ENCODE measurements around the gene MUC4. TPM values are rescaled to one million over a fixed set of nuclear protein-coding genes. Genes with fewer than 3 reads are reported as not detected.

Gene MUC4
- total RNA-seq, 1 experiment from 2014 or later = 0.36 TPM

GRCh38 chr3:195853036-195853435, 41.3 kb upstream of the MUC4 start:
- TF ChIP-seq CTCF (IDR thresholded peaks at IDR 0.05; ENCODE audit: insufficient read depth in 1 of 2, low read depth in 1 of 2, low read length in 1 of 2, severe bottlenecking in 1 of 2, unreplicated experiment in 1 of 2) = no peak
- no peaks in the 10 kb centered on the region for H3K27me3 Mint-ChIP-seq (ENCODE audit: insufficient read depth, unreplicated experiment)

GRCh38 chr3:195850857-195851543, 39.3 kb upstream of the MUC4 start:
- peak; percentile 88 for DNase-seq
- H3K36me3 ChIP-seq (ENCODE audit: control insufficient read depth, insufficient read depth, low read length) = no peaks in the 10 kb centered on the region
- H3K4me1 Mint-ChIP-seq (ENCODE audit: low read depth, unreplicated experiment) = no peaks in the 10 kb centered on the region
- no peak overlapping the region for H3K4me3 ChIP-seq (ENCODE audit: low read depth, low read length)
- no peaks in the 10 kb centered on the region for H3K36me3 Mint-ChIP-seq (ENCODE audit: insufficient read depth, unreplicated experiment)
- ChIA-PET POLR2A (no interaction called here), CTCF (interaction anchor here (0.5 to 2.3 kb wide), 6 partner anchors 9 to 931 kb away, joined by 3 to 10 read pairs (median 4); no protein-coding TSS in a partner anchor)
- no peaks in the 10 kb centered on the region for H3K27me3 ChIP-seq (replicated peaks; ENCODE audit: control insufficient read depth, insufficient read depth, low read length)
- no peaks in the 10 kb centered on the region for H3K9me3 ChIP-seq
- H3K9me3 Mint-ChIP-seq (ENCODE audit: unreplicated experiment) = no peaks in the 10 kb centered on the region
- H3K27ac Mint-ChIP-seq (ENCODE audit: unreplicated experiment) = no peak overlapping the region
- peak; percentile 99 to 100 for TF ChIP-seq CTCF (IDR thresholded peaks at IDR 0.05; ENCODE audit: insufficient read depth in 1 of 2, low read depth in 1 of 2, low read length in 1 of 2, severe bottlenecking in 1 of 2, unreplicated experiment in 1 of 2)
- no peaks in the 10 kb centered on the region for H3K27me3 Mint-ChIP-seq (ENCODE audit: insufficient read depth, unreplicated experiment)
- no peak overlapping the region for H3K4me3 Mint-ChIP-seq (ENCODE audit: unreplicated experiment)
- intact Hi-C loops (cut with micrococcal nuclease; ENCODE audit: unreplicated experiment) = loop anchor here (1.0 kb wide), 1 partner anchor 293 kb away; no protein-coding TSS in a partner anchor
- H3K4me1 ChIP-seq = peaks cover 13% of the 10 kb centered on the region; the same call in 1 of the 2 replicates
- BruUV-seq (replicated peaks) = no TSS peak

More at GRCh38 chr3:195853036-195853435, 41.3 kb upstream of the MUC4 start:
- Histone ChIP-seq H3K9me3 (no peaks in the 10 kb centered on the region), H3K27me3 (replicated peaks; ENCODE audit: control insufficient read depth, insufficient read depth, low read length) (no peaks in the 10 kb centered on the region), H3K36me3 (ENCODE audit: control insufficient read depth, insufficient read depth, low read length) (no peaks in the 10 kb centered on the region), H3K4me3 (ENCODE audit: low read depth, low read length) (no peak overlapping the region), H3K4me1 (peaks cover 5% of the 10 kb centered on the region; the same call in 1 of the 2 replicates)
- H3K27ac Mint-ChIP-seq (ENCODE audit: unreplicated experiment) = no peak overlapping the region
- no peak for DNase-seq
- CTCF ChIA-PET = interaction anchor here (0.8 to 1.0 kb wide), 2 partner anchors 9 to 55 kb away, joined by 3 read pairs; partner anchors contain the start of gene TNK2
- no peaks in the 10 kb centered on the region for H3K36me3 Mint-ChIP-seq (ENCODE audit: insufficient read depth, unreplicated experiment)
- no peaks in the 10 kb centered on the region for H3K4me1 Mint-ChIP-seq (ENCODE audit: low read depth, unreplicated experiment)
- POLR2A ChIA-PET = no interaction called here
- H3K4me3 Mint-ChIP-seq (ENCODE audit: unreplicated experiment) = no peak overlapping the region
- BruUV-seq (replicated peaks) = no TSS peak
- intact Hi-C loops (cut with micrococcal nuclease; ENCODE audit: unreplicated experiment) = no loop called here
- H3K9me3 Mint-ChIP-seq (ENCODE audit: unreplicated experiment) = no peaks in the 10 kb centered on the region

GRCh38 chr3:195849322-195850074, 37.8 kb upstream of the MUC4 start:
- no peak overlapping the region for H3K4me3 ChIP-seq (ENCODE audit: low read depth, low read length)
- H3K4me1 Mint-ChIP-seq (ENCODE audit: low read depth, unreplicated experiment) = peaks cover 8% of the 10 kb centered on the region
- no peaks in the 10 kb centered on the region for H3K9me3 Mint-ChIP-seq (ENCODE audit: unreplicated experiment)
- intact Hi-C loops (cut with micrococcal nuclease; ENCODE audit: unreplicated experiment) = loop anchor here (1.0 kb wide), 1 partner anchor 291 kb away; no protein-coding TSS in a partner anchor
- peak; percentile 36 to 64 for TF ChIP-seq CTCF (IDR thresholded peaks at IDR 0.05; ENCODE audit: insufficient read depth in 1 of 2, low read depth in 1 of 2, low read length in 1 of 2, severe bottlenecking in 1 of 2, unreplicated experiment in 1 of 2)
- ChIA-PET POLR2A (no interaction called here), CTCF (interaction anchor here (0.5 to 2.3 kb wide), 5 partner anchors 10 to 1165 kb away, joined by 3 to 9 read pairs (median 3); no protein-coding TSS in a partner anchor)
- H3K27me3 Mint-ChIP-seq (ENCODE audit: insufficient read depth, unreplicated experiment) = no peaks in the 10 kb centered on the region
- no TSS peak for BruUV-seq (replicated peaks)
- H3K4me1 ChIP-seq = peaks cover 10% of the 10 kb centered on the region; the same call in 1 of the 2 replicates
- peak in 1 of 2 experiments; percentile 71 for DNase-seq
- no peaks in the 10 kb centered on the region for H3K27me3 ChIP-seq (replicated peaks; ENCODE audit: control insufficient read depth, insufficient read depth, low read length)
- H3K27ac Mint-ChIP-seq (ENCODE audit: unreplicated experiment) = no peak overlapping the region
- no peaks in the 10 kb centered on the region for H3K9me3 ChIP-seq
- H3K36me3 ChIP-seq (ENCODE audit: control insufficient read depth, insufficient read depth, low read length) = no peaks in the 10 kb centered on the region
- no peaks in the 10 kb centered on the region for H3K36me3 Mint-ChIP-seq (ENCODE audit: insufficient read depth, unreplicated experiment)
- H3K4me3 Mint-ChIP-seq (ENCODE audit: unreplicated experiment) = no peak overlapping the region

All from Caco-2 (cell line).